Prostate gland (tissue), 2 donors: ENCODE measurements around the gene EHMT2. TPM values are rescaled to one million over a fixed set of nuclear protein-coding genes. Genes with fewer than 3 reads are reported as not detected.
"Not testable (repeated sequence)": the region's sequence is repeated elsewhere in the genome, so short reads cannot be mapped to it uniquely, and the experiment has no call there.

Source experiments
- DNase-seq: peaks from one replicate; pipeline ENCODE4 v3.0.0-alpha.2; 2019; ENCODE audit warnings: low spot score
- H3K27ac ChIP-seq, 2 donors: fragments of 200-600 bp; sonication (generic); 2 replicates each; pipeline ENCODE4 v1.5.1; 2017 to 2019
- H3K27me3 ChIP-seq: fragments of 200-600 bp; sonication (generic); replicated peaks from 2 replicates; pipeline ENCODE4 v1.5.1; 2019; ENCODE audit not compliant: insufficient read depth
- H3K36me3 ChIP-seq, 2 donors: fragments of 200-600 bp; sonication (generic); 1 replicate in 1 of 2; 2 replicates in 1 of 2; pipeline versions ENCODE4 v1.5.1 to v1.8.1; 2017 to 2019
- H3K4me1 ChIP-seq: fragments of 200-600 bp; sonication (generic); replicated peaks from 2 replicates; pipeline ENCODE4 v1.5.1; 2019
- H3K4me3 ChIP-seq, 2 donors: fragments of 200-600 bp; sonication (generic); 2 replicates each; pipeline ENCODE4 v1.5.1; 2017 to 2019
- H3K9me3 ChIP-seq: fragments of 200-600 bp; sonication (generic); 2 replicates; pipeline ENCODE4 v1.5.1; 2017
- POLR2A ChIP-seq: fragments of 450-650 bp; IDR thresholded peaks from one replicate; pipeline ENCODE4 v1.6.1; 2016; ENCODE audit warnings: antibody characterized with exemption, mild to moderate bottlenecking
- POLR2AphosphoS5 ChIP-seq: sonication (generic); formaldehyde crosslinking; IDR thresholded peaks from one replicate; pipeline ENCODE4 v1.6.1; 2017; ENCODE audit warnings: antibody characterized with exemption
- WGBS: methylation state at CpG from one replicate; pipeline ENCODE4 v1.1.5; 2018; 5-methylcytosine and 5-hydroxymethylcytosine counted together
- intact Hi-C: fragments of 100-400 bp; cut with DNase I; formaldehyde crosslinking; loops from one replicate; pipeline ENCODE4 v1.14.2; 2022
- total RNA-seq, 2 donors: library from RNA; depleted of rRNA; stranded (reverse); fragments of >200 nt; gene quantifications; one replicate each; pipeline ENCODE4 v1.1.0, GENCODE V29; 2016
- TF ChIP-seq, protein P1 (sequence below), 4 experiments: fragments of 200-600 bp in 2 of 4; fragments of 450-650 bp in 2 of 4; sonication (generic) in 2 of 4; IDR thresholded peaks; 1 replicate in 3 of 4; 2 replicates in 1 of 4; pipeline ENCODE4 v1.5.1; 2016 to 2019; ENCODE audit warnings: antibody characterized with exemption in 4 of 4, mild to moderate bottlenecking in 2 of 4, moderate library complexity in 2 of 4

The EHMT2 gene
- total RNA-seq, 2 donors from 2014 or later = 53.6 to 92.8 TPM

GRCh38 chr6:31865205-31866118 lies 32.0 kb downstream of the EHMT2 start:
- no peak for TF ChIP-seq POLR2A
- no peak for TF ChIP-seq POLR2AphosphoS5
- TF ChIP-seq, protein P1, sequence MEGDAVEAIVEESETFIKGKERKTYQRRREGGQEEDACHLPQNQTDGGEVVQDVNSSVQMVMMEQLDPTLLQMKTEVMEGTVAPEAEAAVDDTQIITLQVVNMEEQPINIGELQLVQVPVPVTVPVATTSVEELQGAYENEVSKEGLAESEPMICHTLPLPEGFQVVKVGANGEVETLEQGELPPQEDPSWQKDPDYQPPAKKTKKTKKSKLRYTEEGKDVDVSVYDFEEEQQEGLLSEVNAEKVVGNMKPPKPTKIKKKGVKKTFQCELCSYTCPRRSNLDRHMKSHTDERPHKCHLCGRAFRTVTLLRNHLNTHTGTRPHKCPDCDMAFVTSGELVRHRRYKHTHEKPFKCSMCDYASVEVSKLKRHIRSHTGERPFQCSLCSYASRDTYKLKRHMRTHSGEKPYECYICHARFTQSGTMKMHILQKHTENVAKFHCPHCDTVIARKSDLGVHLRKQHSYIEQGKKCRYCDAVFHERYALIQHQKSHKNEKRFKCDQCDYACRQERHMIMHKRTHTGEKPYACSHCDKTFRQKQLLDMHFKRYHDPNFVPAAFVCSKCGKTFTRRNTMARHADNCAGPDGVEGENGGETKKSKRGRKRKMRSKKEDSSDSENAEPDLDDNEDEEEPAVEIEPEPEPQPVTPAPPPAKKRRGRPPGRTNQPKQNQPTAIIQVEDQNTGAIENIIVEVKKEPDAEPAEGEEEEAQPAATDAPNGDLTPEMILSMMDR (IDR thresholded peaks at IDR 0.05) = no peak
- no peak overlapping the region for H3K4me3 ChIP-seq
- no peaks in the 10 kb centered on the region for H3K27me3 ChIP-seq
- WGBS = 85% methylated on average over 21 of the region's 21 CpGs
- peaks cover 13% of the 10 kb centered on the region for H3K4me1 ChIP-seq
- H3K9me3 ChIP-seq = no peaks in the 10 kb centered on the region
- peak overlapping the region; percentile 91 to 97 for H3K27ac ChIP-seq
- no peak for DNase-seq
- intact Hi-C loops = loop anchor here (2.0 kb wide), 1 partner anchor 31 kb away; the partner anchor contains the start of gene EHMT2
- no peaks in the 10 kb centered on the region for H3K36me3 ChIP-seq

GRCh38 chr6:31864818-31865204 lies 32.7 kb downstream of the EHMT2 start:
- H3K4me3 ChIP-seq = no peak overlapping the region
- DNase-seq = no peak
- intact Hi-C loops = loop anchor here (2.0 kb wide), 1 partner anchor 32 kb away; the partner anchor contains the start of gene EHMT2
- WGBS = 85% methylated on average over 8 of the region's 8 CpGs
- peak overlapping the region; percentile 91 to 97 for H3K27ac ChIP-seq
- H3K36me3 ChIP-seq = no peaks in the 10 kb centered on the region
- H3K27me3 ChIP-seq = no peaks in the 10 kb centered on the region
- TF ChIP-seq, protein P1 (IDR thresholded peaks at IDR 0.05) = no peak
- TF ChIP-seq POLR2AphosphoS5 (no peak), POLR2A (no peak)
- peaks cover 10% of the 10 kb centered on the region for H3K4me1 ChIP-seq
- no peaks in the 10 kb centered on the region for H3K9me3 ChIP-seq

DNA sequence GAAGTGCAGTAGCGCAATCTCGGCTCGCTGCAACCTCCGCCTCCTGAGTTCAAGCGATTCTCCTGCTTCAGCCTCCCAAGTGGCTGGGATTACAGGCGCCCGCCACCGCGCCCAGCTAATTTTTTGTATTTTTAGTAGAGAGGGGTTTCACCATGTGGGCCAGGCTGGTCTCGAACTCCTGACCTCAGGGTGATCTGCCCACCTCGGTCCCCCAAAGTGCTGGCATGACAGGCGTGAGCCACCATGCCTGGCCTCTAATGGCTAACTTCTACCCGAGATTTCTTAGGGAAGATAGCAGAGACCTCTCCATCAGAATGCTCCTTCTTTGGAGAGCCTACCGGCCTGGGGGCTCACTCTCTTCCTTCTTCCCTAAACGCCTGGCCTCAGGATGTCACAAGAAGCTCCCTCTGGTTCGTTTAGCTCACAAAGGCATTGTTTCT lies 33.4 kb downstream of the EHMT2 start:
- H3K9me3 ChIP-seq, DNase-seq, H3K36me3 ChIP-seq, H3K27me3 ChIP-seq: not testable (repeated sequence)
- TF ChIP-seq, protein P1 (IDR thresholded peaks at IDR 0.05) = peak in 1 of 4 experiments; percentile 5
- H3K27ac ChIP-seq = peak overlapping the region; percentile 91 to 97
- H3K4me1 ChIP-seq = peaks cover 10% of the 10 kb centered on the region
- H3K4me3 ChIP-seq = peak overlapping the region; percentile 26 to 28
- intact Hi-C loops = loop anchor here (2.0 kb wide), 1 partner anchor 33 kb away; the partner anchor contains the start of gene EHMT2
- WGBS = 18% methylated on average over 16 of the region's 16 CpGs

GRCh38 chr6:31862344-31863235 lies 34.9 kb downstream of the EHMT2 start, which contains the start of gene NEU1:
NEU1 (minus strand) TSS chr6:31862821; CDS start chr6:31862776, 45 bp downstream.
- TF ChIP-seq POLR2A (peak; percentile 99), POLR2AphosphoS5 (peak; percentile 100)
- TF ChIP-seq, protein P1 (IDR thresholded peaks at IDR 0.05) = peak in 2 of 4 experiments; percentile 3 to 15
- WGBS = under 1% methylated on average over 63 of the region's 64 CpGs
- H3K27me3 ChIP-seq = no peaks in the 10 kb centered on the region
- intact Hi-C loops = no loop called here
- peak within 1 kb of the TSS; percentile 92 to 97 for H3K27ac ChIP-seq
- peak; percentile 100 for DNase-seq
- H3K4me3 ChIP-seq = peak within 1 kb of the TSS; percentile 69 to 84
- no peaks in the 10 kb centered on the region for H3K36me3 ChIP-seq
- H3K9me3 ChIP-seq = no peaks in the 10 kb centered on the region
- H3K4me1 ChIP-seq = peaks cover 7% of the 10 kb centered on the region
